Fibroblast of lung (primary cell): ENCODE results near the gene KRABD2.

Source experiments
- DNase-seq, 2 donors: peaks; one replicate each; pipeline versions ENCODE4 v3.0.0 to v3.0.0-alpha.2; 2010; ENCODE audit warnings: low read depth in 2 of 2
- H2AFZ ChIP-seq: 2 replicates; pipeline ENCODE4 v1.5.1; 2012; ENCODE audit warnings: low read length, control low read depth, inconsistent platforms
- H3K27ac ChIP-seq: 2 replicates; pipeline ENCODE4 v1.5.1; 2011; ENCODE audit warnings: low read length, control low read depth; ENCODE audit not compliant: insufficient read depth
- H3K27me3 ChIP-seq: 2 replicates; pipeline ENCODE4 v1.5.1; 2011; ENCODE audit warnings: mild to moderate bottlenecking, low read length; ENCODE audit not compliant: control insufficient read depth, insufficient read depth
- H3K36me3 ChIP-seq: 2 replicates; pipeline ENCODE4 v1.5.1; 2011; ENCODE audit warnings: low read length; ENCODE audit not compliant: control insufficient read depth, insufficient read depth
- H3K4me1 ChIP-seq: 2 replicates; pipeline ENCODE4 v1.5.1; 2011; ENCODE audit warnings: low read length; ENCODE audit not compliant: control insufficient read depth, insufficient read depth; ENCODE audit errors: extremely low read depth
- H3K4me2 ChIP-seq: 2 replicates; pipeline ENCODE4 v1.5.1; 2011; ENCODE audit warnings: low read length, control low read depth; ENCODE audit not compliant: insufficient read depth; ENCODE audit errors: extremely low read depth
- H3K4me3 ChIP-seq, 4 experiments: fragments of 200-600 bp in 1 of 4; sonication (generic) in 1 of 4; replicated peaks in 1 of 4; 2 replicates each; pipeline ENCODE4 v1.5.1; 2011 to 2016; ENCODE audit warnings: low read length in 4 of 4, low read depth in 3 of 4, mild to moderate bottlenecking in 3 of 4, control low read depth in 2 of 4, inconsistent platforms in 1 of 4, mixed read lengths in 1 of 4; ENCODE audit not compliant: insufficient read depth in 1 of 4; ENCODE audit errors: control extremely low read depth in 1 of 4
- H3K79me2 ChIP-seq: 2 replicates; pipeline ENCODE4 v1.5.1; 2012; ENCODE audit warnings: mild to moderate bottlenecking, low read length, inconsistent platforms; ENCODE audit not compliant: control insufficient read depth, insufficient read depth
- H3K9ac ChIP-seq: 2 replicates; pipeline ENCODE4 v1.5.1; 2011; ENCODE audit warnings: mild to moderate bottlenecking, low read length, control low read depth; ENCODE audit not compliant: insufficient read depth
- H3K9me3 ChIP-seq: 2 replicates; pipeline ENCODE4 v1.5.1; 2012; ENCODE audit warnings: low read depth, low read length; ENCODE audit not compliant: control insufficient read depth, insufficient read depth
- H4K20me1 ChIP-seq: 2 replicates; pipeline ENCODE4 v1.5.1; 2011; ENCODE audit warnings: low read length; ENCODE audit not compliant: control insufficient read depth, insufficient read depth; ENCODE audit errors: extremely low read depth
- CTCF ChIP-seq, 2 donors: IDR thresholded peaks in 1 of 2; conservative IDR thresholded peaks in 1 of 2; 1 replicate in 1 of 2; 2 replicates in 1 of 2; pipeline ENCODE4 v1.5.1; 2011 to 2012; ENCODE audit warnings: low read length in 2 of 2, control low read depth in 1 of 2, inconsistent platforms in 1 of 2, low read depth in 1 of 2, mild to moderate bottlenecking in 1 of 2
- EZH2 ChIP-seq: IDR thresholded peaks from 2 replicates; pipeline ENCODE4 v1.5.1; 2012; ENCODE audit warnings: low read length, control low read depth, mild to moderate bottlenecking; ENCODE audit errors: missing control alignments

The KRABD2 gene

GRCh38 chr17:8372422-8372821 is 4.1 kb downstream of the KRABD2 start:
- H3K4me1 ChIP-seq = no peaks in the 10 kb centered on the region
- no peak for DNase-seq
- H3K79me2 ChIP-seq = no peaks in the 10 kb centered on the region
- H3K27me3 ChIP-seq = no peaks in the 10 kb centered on the region
- H3K4me3 ChIP-seq = no peak overlapping the region
- H3K27ac ChIP-seq = no peak overlapping the region
- no peak overlapping the region for H3K9ac ChIP-seq
- H4K20me1 ChIP-seq = no peaks in the 10 kb centered on the region
- H2AFZ ChIP-seq = no peak overlapping the region
- no peaks in the 10 kb centered on the region for H3K9me3 ChIP-seq
- peaks cover 5% of the 10 kb centered on the region for H3K36me3 ChIP-seq
- TF ChIP-seq CTCF (conservative IDR thresholded peaks at IDR 0.05 in 1 of 2, IDR thresholded peaks at IDR 0.05 in 1 of 2; ENCODE audit: low read depth in 1 of 2, low read length in 2 of 2) (no peak), EZH2 (no peak)
- no peak overlapping the region for H3K4me2 ChIP-seq

- Histone ChIP-seq H3K27me3 (no peaks in the 10 kb centered on the region), H3K4me1 (no peaks in the 10 kb centered on the region), H4K20me1 (no peaks in the 10 kb centered on the region), H3K9me3 (no peaks in the 10 kb centered on the region), H3K36me3 (peaks cover 3% of the 10 kb centered on the region), H3K27ac (no peak overlapping the region), H2AFZ (no peak overlapping the region), H3K4me2 (no peak overlapping the region), H3K4me3 (no peak overlapping the region), H3K9ac (no peak overlapping the region), H3K79me2 (no peaks in the 10 kb centered on the region)
- no peak for DNase-seq
- TF ChIP-seq CTCF (conservative IDR thresholded peaks at IDR 0.05 in 1 of 2, IDR thresholded peaks at IDR 0.05 in 1 of 2; ENCODE audit: low read depth in 1 of 2, low read length in 2 of 2) (no peak), EZH2 (no peak)
Observed at GRCh38 chr17:8371786-8372185, 4.7 kb downstream of the KRABD2 start.

GRCh38 chr17:8369944-8370343 is 6.6 kb downstream of the KRABD2 start:
- no peaks in the 10 kb centered on the region for H4K20me1 ChIP-seq
- no peak overlapping the region for H3K9ac ChIP-seq
- no peak overlapping the region for H3K4me2 ChIP-seq
- no peaks in the 10 kb centered on the region for H3K27me3 ChIP-seq
- H3K9me3 ChIP-seq = no peaks in the 10 kb centered on the region
- TF ChIP-seq CTCF (conservative IDR thresholded peaks at IDR 0.05 in 1 of 2, IDR thresholded peaks at IDR 0.05 in 1 of 2; ENCODE audit: low read depth in 1 of 2, low read length in 2 of 2) (no peak), EZH2 (no peak)
- H2AFZ ChIP-seq = no peak overlapping the region
- H3K79me2 ChIP-seq = no peaks in the 10 kb centered on the region
- no peak for DNase-seq
- no peak overlapping the region for H3K27ac ChIP-seq
- H3K4me1 ChIP-seq = peaks cover 4% of the 10 kb centered on the region
- H3K4me3 ChIP-seq = no peak overlapping the region
- H3K36me3 ChIP-seq = peaks cover 3% of the 10 kb centered on the region
